ENCODE data around the gene CTSW.

DNA sequence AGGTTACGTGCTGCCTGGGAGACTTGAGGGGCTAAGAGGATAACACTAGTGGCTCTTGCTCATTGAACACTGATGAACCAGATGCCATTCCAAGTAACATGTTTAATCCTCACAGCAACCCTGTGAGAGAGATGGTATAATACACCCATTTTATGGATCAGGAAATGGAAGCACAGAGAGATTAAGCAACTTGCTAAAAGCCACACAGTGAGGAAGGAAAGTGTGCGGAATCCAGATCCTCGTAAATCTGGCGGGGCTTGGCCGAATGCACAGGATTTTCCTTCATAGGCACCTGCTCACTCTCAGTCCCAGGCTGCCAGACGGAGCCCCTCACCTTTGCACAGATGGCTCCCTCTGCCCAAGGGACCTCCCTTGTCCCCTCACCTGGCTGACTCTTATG, 28.2 kb downstream of the CTSW start:
- TF ChIP-seq, protein P1, sequence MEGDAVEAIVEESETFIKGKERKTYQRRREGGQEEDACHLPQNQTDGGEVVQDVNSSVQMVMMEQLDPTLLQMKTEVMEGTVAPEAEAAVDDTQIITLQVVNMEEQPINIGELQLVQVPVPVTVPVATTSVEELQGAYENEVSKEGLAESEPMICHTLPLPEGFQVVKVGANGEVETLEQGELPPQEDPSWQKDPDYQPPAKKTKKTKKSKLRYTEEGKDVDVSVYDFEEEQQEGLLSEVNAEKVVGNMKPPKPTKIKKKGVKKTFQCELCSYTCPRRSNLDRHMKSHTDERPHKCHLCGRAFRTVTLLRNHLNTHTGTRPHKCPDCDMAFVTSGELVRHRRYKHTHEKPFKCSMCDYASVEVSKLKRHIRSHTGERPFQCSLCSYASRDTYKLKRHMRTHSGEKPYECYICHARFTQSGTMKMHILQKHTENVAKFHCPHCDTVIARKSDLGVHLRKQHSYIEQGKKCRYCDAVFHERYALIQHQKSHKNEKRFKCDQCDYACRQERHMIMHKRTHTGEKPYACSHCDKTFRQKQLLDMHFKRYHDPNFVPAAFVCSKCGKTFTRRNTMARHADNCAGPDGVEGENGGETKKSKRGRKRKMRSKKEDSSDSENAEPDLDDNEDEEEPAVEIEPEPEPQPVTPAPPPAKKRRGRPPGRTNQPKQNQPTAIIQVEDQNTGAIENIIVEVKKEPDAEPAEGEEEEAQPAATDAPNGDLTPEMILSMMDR (conservative IDR thresholded peaks at IDR 0.05; ENCODE audit: low read length), result no peak
- no peak for TF ChIP-seq EZH2phosphoT487 (IDR thresholded peaks at IDR 0.05; ENCODE audit: borderline replicate concordance, low read depth, low read length)
